ENCODE measurements around the gene DIAPH2. TPM values are rescaled to one million over a fixed set of nuclear protein-coding genes. Genes with fewer than 3 reads are reported as not detected.

Gene DIAPH2
- total RNA-seq, 1 experiment from 2014 or later = 15.9 TPM

DNA sequence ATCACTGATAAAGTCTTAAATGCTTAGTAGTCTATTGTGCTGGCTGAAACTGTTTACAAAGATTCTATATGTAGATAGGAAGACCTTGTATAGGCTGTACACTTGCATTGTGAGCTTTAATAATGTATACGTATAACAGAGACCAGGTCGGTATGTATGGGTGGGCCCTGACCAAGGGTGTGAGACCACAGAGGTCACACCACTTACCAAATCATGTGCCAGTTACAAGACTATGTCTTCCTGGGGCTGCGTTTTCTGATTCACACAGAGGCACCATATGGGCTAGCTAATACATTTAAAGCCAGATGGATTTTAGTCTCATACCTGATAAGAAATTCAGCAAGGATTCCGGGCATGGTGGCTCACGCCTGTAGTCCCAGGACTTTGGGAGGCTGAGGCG is 8.8 kb downstream of the DIAPH2 start:
- DNase-seq (ENCODE audit: low spot score) (no peak), ATAC-seq (no peak)
- TF ChIP-seq SP1 (CRISPR knock-in tag; conservative IDR thresholded peaks at IDR 0.05) (no peak), ZNF423 (CRISPR knock-in tag; IDR thresholded peaks at IDR 0.05) (no peak), MYBL2 (CRISPR knock-in tag; IDR thresholded peaks at IDR 0.05) (no peak), NFE2L1 (CRISPR knock-in tag; IDR thresholded peaks at IDR 0.05) (no peak), GRHL2 (CRISPR knock-in tag; IDR thresholded peaks at IDR 0.05; ENCODE audit: insufficient replicate concordance, severe bottlenecking) (no peak), FOXP1 (CRISPR knock-in tag; IDR thresholded peaks at IDR 0.05; ENCODE audit: borderline replicate concordance) (no peak), SMAD4 (CRISPR knock-in tag; IDR thresholded peaks at IDR 0.05) (no peak), NR3C1 (CRISPR knock-in tag; conservative IDR thresholded peaks at IDR 0.05; ENCODE audit: low read depth) (no peak)
- TF ChIP-seq, protein P1, sequence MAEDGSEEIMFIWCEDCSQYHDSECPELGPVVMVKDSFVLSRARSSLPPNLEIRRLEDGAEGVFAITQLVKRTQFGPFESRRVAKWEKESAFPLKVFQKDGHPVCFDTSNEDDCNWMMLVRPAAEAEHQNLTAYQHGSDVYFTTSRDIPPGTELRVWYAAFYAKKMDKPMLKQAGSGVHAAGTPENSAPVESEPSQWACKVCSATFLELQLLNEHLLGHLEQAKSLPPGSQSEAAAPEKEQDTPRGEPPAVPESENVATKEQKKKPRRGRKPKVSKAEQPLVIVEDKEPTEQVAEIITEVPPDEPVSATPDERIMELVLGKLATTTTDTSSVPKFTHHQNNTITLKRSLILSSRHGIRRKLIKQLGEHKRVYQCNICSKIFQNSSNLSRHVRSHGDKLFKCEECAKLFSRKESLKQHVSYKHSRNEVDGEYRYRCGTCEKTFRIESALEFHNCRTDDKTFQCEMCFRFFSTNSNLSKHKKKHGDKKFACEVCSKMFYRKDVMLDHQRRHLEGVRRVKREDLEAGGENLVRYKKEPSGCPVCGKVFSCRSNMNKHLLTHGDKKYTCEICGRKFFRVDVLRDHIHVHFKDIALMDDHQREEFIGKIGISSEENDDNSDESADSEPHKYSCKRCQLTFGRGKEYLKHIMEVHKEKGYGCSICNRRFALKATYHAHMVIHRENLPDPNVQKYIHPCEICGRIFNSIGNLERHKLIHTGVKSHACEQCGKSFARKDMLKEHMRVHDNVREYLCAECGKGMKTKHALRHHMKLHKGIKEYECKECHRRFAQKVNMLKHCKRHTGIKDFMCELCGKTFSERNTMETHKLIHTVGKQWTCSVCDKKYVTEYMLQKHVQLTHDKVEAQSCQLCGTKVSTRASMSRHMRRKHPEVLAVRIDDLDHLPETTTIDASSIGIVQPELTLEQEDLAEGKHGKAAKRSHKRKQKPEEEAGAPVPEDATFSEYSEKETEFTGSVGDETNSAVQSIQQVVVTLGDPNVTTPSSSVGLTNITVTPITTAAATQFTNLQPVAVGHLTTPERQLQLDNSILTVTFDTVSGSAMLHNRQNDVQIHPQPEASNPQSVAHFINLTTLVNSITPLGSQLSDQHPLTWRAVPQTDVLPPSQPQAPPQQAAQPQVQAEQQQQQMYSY (CRISPR knock-in tag; IDR thresholded peaks at IDR 0.05) = no peak
- TF ChIP-seq, protein P2, sequence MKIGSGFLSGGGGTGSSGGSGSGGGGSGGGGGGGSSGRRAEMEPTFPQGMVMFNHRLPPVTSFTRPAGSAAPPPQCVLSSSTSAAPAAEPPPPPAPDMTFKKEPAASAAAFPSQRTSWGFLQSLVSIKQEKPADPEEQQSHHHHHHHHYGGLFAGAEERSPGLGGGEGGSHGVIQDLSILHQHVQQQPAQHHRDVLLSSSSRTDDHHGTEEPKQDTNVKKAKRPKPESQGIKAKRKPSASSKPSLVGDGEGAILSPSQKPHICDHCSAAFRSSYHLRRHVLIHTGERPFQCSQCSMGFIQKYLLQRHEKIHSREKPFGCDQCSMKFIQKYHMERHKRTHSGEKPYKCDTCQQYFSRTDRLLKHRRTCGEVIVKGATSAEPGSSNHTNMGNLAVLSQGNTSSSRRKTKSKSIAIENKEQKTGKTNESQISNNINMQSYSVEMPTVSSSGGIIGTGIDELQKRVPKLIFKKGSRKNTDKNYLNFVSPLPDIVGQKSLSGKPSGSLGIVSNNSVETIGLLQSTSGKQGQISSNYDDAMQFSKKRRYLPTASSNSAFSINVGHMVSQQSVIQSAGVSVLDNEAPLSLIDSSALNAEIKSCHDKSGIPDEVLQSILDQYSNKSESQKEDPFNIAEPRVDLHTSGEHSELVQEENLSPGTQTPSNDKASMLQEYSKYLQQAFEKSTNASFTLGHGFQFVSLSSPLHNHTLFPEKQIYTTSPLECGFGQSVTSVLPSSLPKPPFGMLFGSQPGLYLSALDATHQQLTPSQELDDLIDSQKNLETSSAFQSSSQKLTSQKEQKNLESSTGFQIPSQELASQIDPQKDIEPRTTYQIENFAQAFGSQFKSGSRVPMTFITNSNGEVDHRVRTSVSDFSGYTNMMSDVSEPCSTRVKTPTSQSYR (CRISPR knock-in tag; IDR thresholded peaks at IDR 0.05) = no peak
- TF ChIP-seq, protein P3, sequence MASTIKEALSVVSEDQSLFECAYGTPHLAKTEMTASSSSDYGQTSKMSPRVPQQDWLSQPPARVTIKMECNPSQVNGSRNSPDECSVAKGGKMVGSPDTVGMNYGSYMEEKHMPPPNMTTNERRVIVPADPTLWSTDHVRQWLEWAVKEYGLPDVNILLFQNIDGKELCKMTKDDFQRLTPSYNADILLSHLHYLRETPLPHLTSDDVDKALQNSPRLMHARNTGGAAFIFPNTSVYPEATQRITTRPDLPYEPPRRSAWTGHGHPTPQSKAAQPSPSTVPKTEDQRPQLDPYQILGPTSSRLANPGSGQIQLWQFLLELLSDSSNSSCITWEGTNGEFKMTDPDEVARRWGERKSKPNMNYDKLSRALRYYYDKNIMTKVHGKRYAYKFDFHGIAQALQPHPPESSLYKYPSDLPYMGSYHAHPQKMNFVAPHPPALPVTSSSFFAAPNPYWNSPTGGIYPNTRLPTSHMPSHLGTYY (CRISPR knock-in tag; IDR thresholded peaks at IDR 0.05) = no peak
- TF ChIP-seq, protein P4, sequence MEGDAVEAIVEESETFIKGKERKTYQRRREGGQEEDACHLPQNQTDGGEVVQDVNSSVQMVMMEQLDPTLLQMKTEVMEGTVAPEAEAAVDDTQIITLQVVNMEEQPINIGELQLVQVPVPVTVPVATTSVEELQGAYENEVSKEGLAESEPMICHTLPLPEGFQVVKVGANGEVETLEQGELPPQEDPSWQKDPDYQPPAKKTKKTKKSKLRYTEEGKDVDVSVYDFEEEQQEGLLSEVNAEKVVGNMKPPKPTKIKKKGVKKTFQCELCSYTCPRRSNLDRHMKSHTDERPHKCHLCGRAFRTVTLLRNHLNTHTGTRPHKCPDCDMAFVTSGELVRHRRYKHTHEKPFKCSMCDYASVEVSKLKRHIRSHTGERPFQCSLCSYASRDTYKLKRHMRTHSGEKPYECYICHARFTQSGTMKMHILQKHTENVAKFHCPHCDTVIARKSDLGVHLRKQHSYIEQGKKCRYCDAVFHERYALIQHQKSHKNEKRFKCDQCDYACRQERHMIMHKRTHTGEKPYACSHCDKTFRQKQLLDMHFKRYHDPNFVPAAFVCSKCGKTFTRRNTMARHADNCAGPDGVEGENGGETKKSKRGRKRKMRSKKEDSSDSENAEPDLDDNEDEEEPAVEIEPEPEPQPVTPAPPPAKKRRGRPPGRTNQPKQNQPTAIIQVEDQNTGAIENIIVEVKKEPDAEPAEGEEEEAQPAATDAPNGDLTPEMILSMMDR (IDR thresholded peaks at IDR 0.05) = no peak
- TF ChIP-seq, protein P5, sequence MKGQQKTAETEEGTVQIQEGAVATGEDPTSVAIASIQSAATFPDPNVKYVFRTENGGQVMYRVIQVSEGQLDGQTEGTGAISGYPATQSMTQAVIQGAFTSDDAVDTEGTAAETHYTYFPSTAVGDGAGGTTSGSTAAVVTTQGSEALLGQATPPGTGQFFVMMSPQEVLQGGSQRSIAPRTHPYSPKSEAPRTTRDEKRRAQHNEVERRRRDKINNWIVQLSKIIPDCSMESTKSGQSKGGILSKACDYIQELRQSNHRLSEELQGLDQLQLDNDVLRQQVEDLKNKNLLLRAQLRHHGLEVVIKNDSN (CRISPR knock-in tag; IDR thresholded peaks at IDR 0.05) = no peak
- TF ChIP-seq, protein P6, sequence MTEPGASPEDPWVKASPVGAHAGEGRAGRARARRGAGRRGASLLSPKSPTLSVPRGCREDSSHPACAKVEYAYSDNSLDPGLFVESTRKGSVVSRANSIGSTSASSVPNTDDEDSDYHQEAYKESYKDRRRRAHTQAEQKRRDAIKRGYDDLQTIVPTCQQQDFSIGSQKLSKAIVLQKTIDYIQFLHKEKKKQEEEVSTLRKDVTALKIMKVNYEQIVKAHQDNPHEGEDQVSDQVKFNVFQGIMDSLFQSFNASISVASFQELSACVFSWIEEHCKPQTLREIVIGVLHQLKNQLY (CRISPR knock-in tag; IDR thresholded peaks at IDR 0.05) = no peak
- TF ChIP-seq, protein P7, sequence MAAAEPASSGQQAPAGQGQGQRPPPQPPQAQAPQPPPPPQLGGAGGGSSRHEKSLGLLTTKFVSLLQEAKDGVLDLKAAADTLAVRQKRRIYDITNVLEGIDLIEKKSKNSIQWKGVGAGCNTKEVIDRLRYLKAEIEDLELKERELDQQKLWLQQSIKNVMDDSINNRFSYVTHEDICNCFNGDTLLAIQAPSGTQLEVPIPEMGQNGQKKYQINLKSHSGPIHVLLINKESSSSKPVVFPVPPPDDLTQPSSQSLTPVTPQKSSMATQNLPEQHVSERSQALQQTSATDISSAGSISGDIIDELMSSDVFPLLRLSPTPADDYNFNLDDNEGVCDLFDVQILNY (CRISPR knock-in tag; IDR thresholded peaks at IDR 0.05) = no peak
- Mint-ChIP-seq H3K36me3 (no peaks in the 10 kb centered on the region), H3K4me1 (peaks cover 22% of the 10 kb centered on the region), H3K9me3 (no peaks in the 10 kb centered on the region), H3K4me3 (no peak overlapping the region), H3K27me3 (ENCODE audit: low read depth) (no peaks in the 10 kb centered on the region), H3K27ac (no peak overlapping the region)
- CTCF ChIA-PET = no interaction called here
- POLR2A ChIA-PET = no interaction called here
